HCT116 (cell line): ENCODE measurements around the gene NPM3.

Source experiments
- ELF1 ChIP-seq: IDR thresholded peaks from 2 replicates; pipeline ENCODE4 v1.6.1; 2012; ENCODE audit warnings: low read depth, borderline replicate concordance
- EZH2phosphoT487 ChIP-seq: fragments of 200-600 bp; IDR thresholded peaks from 2 replicates; pipeline ENCODE4 v1.6.1; 2018; ENCODE audit warnings: antibody characterized with exemption, borderline replicate concordance
- POLR2AphosphoS5 ChIP-seq: IDR thresholded peaks from 2 replicates; pipeline ENCODE4 v1.6.1; 2011; ENCODE audit warnings: mild to moderate bottlenecking, low read depth, low read length, moderate library complexity
- TF ChIP-seq, protein P1 (sequence below), 3 experiments: fragments of 200-600 bp in 1 of 3; sonication (generic) in 1 of 3; IDR thresholded peaks in 2 of 3; conservative IDR thresholded peaks in 1 of 3; 2 replicates each; pipeline ENCODE4 v1.5.1; 2012 to 2017; ENCODE audit warnings: low read depth in 2 of 3, low read length in 2 of 3, antibody characterized with exemption in 1 of 3, borderline replicate concordance in 1 of 3, control low read depth in 1 of 3, mild to moderate bottlenecking in 1 of 3, mixed read lengths in 1 of 3, mixed run types in 1 of 3, moderate library complexity in 1 of 3; ENCODE audit not compliant: insufficient read depth in 1 of 3
- TF ChIP-seq, protein P2 (sequence below): IDR thresholded peaks from 2 replicates; pipeline ENCODE4 v1.6.1; 2012; ENCODE audit warnings: low read depth
- TF ChIP-seq, protein P3 (sequence below): IDR thresholded peaks from 2 replicates; pipeline ENCODE4 v1.6.1; 2012

DNA sequence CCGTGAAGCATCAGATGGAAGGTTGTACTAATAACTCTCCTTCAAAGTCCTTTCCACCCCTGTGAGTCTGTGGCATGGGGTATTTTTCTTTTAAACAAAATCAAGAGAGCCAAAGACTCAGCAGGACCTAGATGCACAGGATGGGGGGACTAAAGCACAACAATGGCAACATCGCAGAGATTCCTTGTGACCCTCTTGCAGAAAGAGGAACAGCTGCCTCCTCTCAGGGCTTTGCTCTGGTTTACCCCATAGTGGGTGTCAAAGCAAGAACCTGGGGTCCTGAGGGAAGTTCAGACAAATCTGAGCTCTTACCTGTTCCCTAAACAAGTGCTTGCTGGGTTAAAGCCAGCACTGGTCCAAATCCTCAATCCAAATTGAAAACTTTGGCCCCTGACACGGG lies 46.6 kb downstream of the NPM3 start:
- TF ChIP-seq ELF1 (no peak), EZH2phosphoT487 (no peak), POLR2AphosphoS5 (no peak)
- TF ChIP-seq, protein P1, sequence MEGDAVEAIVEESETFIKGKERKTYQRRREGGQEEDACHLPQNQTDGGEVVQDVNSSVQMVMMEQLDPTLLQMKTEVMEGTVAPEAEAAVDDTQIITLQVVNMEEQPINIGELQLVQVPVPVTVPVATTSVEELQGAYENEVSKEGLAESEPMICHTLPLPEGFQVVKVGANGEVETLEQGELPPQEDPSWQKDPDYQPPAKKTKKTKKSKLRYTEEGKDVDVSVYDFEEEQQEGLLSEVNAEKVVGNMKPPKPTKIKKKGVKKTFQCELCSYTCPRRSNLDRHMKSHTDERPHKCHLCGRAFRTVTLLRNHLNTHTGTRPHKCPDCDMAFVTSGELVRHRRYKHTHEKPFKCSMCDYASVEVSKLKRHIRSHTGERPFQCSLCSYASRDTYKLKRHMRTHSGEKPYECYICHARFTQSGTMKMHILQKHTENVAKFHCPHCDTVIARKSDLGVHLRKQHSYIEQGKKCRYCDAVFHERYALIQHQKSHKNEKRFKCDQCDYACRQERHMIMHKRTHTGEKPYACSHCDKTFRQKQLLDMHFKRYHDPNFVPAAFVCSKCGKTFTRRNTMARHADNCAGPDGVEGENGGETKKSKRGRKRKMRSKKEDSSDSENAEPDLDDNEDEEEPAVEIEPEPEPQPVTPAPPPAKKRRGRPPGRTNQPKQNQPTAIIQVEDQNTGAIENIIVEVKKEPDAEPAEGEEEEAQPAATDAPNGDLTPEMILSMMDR (IDR thresholded peaks at IDR 0.05 in 2 of 3, conservative IDR thresholded peaks at IDR 0.05 in 1 of 3; ENCODE audit: borderline replicate concordance in 1 of 3, insufficient read depth in 1 of 3, low read depth in 2 of 3, low read length in 2 of 3) = no peak
- TF ChIP-seq, protein P2, sequence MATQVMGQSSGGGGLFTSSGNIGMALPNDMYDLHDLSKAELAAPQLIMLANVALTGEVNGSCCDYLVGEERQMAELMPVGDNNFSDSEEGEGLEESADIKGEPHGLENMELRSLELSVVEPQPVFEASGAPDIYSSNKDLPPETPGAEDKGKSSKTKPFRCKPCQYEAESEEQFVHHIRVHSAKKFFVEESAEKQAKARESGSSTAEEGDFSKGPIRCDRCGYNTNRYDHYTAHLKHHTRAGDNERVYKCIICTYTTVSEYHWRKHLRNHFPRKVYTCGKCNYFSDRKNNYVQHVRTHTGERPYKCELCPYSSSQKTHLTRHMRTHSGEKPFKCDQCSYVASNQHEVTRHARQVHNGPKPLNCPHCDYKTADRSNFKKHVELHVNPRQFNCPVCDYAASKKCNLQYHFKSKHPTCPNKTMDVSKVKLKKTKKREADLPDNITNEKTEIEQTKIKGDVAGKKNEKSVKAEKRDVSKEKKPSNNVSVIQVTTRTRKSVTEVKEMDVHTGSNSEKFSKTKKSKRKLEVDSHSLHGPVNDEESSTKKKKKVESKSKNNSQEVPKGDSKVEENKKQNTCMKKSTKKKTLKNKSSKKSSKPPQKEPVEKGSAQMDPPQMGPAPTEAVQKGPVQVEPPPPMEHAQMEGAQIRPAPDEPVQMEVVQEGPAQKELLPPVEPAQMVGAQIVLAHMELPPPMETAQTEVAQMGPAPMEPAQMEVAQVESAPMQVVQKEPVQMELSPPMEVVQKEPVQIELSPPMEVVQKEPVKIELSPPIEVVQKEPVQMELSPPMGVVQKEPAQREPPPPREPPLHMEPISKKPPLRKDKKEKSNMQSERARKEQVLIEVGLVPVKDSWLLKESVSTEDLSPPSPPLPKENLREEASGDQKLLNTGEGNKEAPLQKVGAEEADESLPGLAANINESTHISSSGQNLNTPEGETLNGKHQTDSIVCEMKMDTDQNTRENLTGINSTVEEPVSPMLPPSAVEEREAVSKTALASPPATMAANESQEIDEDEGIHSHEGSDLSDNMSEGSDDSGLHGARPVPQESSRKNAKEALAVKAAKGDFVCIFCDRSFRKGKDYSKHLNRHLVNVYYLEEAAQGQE = no peak
- TF ChIP-seq, protein P3, sequence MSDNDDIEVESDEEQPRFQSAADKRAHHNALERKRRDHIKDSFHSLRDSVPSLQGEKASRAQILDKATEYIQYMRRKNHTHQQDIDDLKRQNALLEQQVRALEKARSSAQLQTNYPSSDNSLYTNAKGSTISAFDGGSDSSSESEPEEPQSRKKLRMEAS = no peak
